Stimulated activated CD4-positive, alpha-beta T cell treated with anti-CD3 and anti-CD28 coated beads, Interleukin-12 subunit alpha, Interleukin-12 subunit beta, amount 100 ng/mL, for 24 hours (primary cell): Measurements from ENCODE around the gene C11orf58.
A peak's percentile ranks its signal among the peaks of the same experiment; 100 is the strongest.

ENCODE experiments used
- DNase-seq, 2 experiments: peaks; one replicate each; pipeline ENCODE4 v3.0.0-alpha.2; 2020; ENCODE audit warnings: low read depth in 2 of 2

C11orf58 gene

GRCh38 chr11:16738193-16738946, at the start of gene C11orf58:
Gene C11orf58, plus strand, starts transcription at chr11:16738647. Its CDS starts 132 bp downstream, at chr11:16738779.
- DNase-seq: peak; percentile 84 to 91

DNA sequence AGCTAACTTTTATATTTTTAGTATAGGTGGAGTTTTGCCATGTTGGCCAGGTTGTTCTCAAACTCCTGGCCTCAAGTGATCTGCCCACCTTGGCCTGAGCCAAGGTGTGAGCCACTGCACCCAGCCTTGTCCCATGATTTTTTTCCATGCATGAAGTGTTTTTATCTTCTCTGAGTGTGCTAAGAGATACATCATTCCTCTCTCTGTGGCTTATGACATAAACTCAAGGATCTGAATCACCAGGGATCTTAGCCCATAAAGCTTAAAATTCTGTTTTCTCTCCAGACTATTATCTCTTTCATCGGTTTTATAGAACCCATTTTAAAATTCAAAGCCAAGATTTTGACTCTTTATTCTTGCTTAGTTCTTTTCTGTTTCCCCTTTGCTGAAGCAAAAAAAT, 48.4 kb upstream of the C11orf58 start:
- DNase-seq: no peak

DNA sequence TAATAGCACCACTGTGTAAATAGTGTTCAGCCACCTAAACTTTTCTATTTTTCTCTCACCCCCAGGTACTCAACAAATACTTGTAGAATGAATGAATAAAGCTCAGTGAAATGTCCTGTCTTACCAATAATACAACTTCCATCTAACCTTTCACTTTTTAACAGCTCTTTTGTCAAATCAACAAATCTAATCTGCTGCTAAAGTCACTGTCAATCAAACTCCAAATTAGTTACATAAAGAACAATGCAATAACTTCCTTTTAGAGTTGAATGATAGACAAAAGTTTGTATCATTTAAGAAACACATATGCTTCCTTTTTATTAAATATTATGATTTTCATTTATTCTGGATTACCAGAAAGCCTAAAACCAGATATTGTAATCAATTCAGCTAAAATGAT, 34.7 kb upstream of the C11orf58 start:
- DNase-seq: no peak

DNA sequence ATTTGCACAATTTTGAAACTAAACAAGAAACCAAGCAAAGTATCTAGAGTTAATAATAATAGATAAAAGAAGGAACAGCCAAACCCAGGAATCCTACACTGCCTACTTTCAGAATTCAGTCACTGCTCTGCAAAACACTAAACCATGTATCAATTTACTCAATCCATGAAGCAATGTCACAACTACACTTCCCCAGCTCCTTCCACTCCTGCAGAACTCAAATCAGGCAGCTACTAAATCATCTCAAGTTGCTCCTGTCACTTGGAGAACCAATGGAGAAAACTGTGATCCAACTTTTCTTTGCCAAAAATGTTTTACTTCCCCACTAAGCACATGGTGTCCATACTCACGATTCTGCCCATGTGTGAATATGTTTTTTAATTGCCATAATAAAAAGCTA, 24.9 kb upstream of the C11orf58 start:
- DNase-seq: no peak

- no peak for DNase-seq
Observed at GRCh38 chr11:16722581-16723344, 15.7 kb upstream of the C11orf58 start.

DNA sequence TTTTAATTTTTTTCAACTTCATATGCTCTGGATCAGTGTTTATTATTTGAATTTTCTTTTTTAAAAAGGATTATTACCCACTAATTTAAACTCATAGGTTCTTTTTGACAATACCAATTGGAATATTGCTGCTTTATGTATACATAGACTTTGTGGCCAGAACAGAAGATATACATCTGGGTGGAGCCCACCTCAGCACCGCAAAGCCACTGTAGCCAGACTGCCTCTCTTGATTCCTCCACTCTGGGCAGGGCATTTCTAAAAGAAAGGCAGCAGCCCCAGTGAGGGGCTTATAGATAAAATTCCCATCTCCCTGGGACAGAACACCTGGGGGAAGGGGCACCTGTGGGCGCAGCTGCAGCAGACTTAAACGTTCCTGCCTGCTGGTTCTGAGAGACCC, 10.6 kb upstream of the C11orf58 start:
- no peak for DNase-seq

GRCh38 chr11:16737818-16738192, 642 bp upstream of the C11orf58 start:
- no peak for DNase-seq

GRCh38 chr11:16738947-16739815, 734 bp downstream of the C11orf58 start:
- DNase-seq: no peak

- DNase-seq: no peak
Observed at GRCh38 chr11:16741473-16741872, 3.0 kb downstream of the C11orf58 start.

GRCh38 chr11:16743478-16743877, 5.0 kb downstream of the C11orf58 start:
- DNase-seq: no peak

GRCh38 chr11:16744128-16744725, 5.8 kb downstream of the C11orf58 start:
- no peak for DNase-seq

GRCh38 chr11:16745950-16746605, 7.6 kb downstream of the C11orf58 start:
- no peak for DNase-seq

DNA sequence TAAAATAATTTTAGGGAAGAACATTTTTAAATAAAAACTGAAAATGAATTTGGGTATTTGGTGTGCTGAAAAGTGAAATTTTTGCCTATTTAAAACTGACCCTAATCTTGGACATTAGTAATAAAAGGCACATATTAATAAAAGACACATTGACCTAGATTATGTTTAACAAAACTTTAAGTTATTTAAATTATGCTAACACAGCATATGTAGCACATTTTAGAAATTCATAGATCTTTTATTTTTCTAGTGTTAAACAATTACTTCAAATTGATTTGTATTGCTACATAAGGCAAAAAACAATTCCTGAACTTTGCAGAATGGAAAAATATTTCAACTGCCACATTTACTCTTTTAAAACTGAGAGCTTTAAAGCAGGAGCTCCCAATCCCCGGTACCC, 10.6 kb downstream of the C11orf58 start:
- DNase-seq: no peak

- DNase-seq: no peak
Observed at GRCh38 chr11:16749666-16750065, 11.2 kb downstream of the C11orf58 start.

DNA sequence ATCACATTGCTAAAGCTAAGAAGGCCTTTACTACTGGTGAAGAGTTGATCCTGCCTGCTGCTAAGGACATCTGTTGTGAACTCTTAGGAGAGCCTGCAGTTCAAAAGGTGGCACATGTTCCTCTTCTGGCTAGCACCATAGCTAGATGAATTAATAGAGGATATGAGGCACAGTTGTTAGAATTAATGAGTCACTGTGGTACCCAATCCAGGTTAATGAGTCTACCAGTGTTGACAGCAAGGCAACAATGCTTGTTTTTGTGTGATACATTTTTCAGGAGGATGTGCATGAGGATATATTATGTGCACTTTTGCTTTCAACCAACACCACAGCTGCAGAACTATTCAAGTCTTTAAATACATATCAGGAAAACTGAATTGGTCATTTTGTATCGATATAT, 12.0 kb downstream of the C11orf58 start:
- DNase-seq: no peak

GRCh38 chr11:16758382-16759024, 20.1 kb downstream of the C11orf58 start:
- no peak for DNase-seq

DNA sequence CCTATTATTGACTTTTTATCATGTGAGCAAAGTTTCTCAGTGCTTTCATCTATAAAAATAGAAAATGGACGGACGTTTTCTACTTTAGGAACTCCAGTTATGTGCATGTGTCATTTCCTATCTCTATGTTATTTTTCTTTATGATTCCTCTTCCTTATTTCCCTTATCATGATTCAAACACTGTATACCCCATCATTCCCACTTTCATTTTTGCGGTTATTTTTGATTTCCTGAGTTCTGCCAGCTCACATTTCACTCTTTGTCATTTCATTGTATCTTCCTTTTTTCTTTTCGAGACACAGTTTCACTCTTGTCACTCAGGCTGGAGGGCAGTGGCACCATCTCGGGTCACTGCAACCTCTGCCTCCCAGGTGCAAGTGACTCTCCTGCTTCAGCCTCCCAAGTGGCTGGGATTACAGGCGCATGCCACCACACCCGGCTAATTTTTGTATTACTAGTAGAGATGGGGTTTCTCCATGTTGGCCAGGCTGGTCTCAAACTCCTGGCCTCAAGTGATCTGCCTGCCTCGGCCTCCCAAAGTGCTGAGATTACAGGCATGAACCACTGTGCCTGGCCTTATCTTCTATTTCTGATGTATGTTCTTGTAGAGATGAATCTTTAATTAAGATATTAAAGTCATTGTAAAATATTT, 21.5 kb downstream of the C11orf58 start:
- DNase-seq: no peak

DNA sequence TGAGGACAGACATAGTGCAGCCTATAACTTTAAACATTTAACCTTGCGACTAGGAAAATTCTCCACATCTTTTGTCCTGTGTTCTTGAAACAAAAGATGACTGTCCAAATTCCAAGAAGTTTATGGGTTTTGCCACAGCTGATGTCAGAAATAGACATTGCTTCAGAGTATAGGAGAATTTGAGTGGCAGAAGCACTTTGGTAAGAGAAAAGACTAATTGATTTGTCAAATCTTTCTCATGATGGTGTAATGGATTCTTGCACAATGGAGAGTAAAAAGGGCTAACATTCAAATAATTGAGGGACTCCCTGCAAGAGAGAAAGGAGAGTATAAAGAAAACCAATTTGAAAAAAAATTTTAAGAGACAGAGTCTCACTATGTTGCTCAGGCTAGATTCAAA, 25.3 kb downstream of the C11orf58 start:
- DNase-seq: no peak

- DNase-seq: no peak
Observed at GRCh38 chr11:16764888-16765287, 26.4 kb downstream of the C11orf58 start.

DNA sequence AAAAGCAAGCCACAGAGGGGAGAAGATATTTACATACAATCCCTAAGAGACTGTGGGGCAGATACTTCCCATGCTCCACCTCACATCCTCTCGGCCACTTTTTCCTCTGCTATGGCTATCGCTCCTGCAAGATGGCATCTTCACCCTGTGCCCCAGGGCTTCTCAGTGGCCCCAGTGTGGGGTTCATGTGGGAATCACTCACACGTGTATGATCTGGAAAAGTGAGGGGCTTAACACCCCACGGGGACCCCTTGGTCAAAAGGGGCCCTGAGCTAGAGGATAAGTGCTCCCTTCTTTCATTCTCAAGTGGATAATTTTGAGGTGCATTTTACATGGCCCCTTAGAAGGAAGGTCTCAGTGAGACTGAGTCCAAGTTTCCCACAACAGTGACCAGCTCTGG, 28.7 kb downstream of the C11orf58 start:
- no peak for DNase-seq
